SK-N-SH treated with all-trans-retinoic acid at 6 μM for 48 hours (cell line): Measurements from ENCODE around the gene CDH4.

ENCODE experiments used
- ATAC-seq: fragments of 200-7000 bp; cut with Tn5 transposase; 3 replicates; pipeline ENCODE4 v1.9.1; 2020; ENCODE audit warnings: mild to moderate bottlenecking, moderate library complexity
- ARNTL ChIP-seq: fragments of 450-650 bp; formaldehyde crosslinking; IDR thresholded peaks from 2 replicates; pipeline ENCODE4 v1.5.0; 2020; ENCODE audit warnings: low read depth, mild to moderate bottlenecking, moderate library complexity, borderline replicate concordance
- BACH2 ChIP-seq: fragments of 250-450 bp; sonication (Bioruptor Pico); IDR thresholded peaks from 2 replicates; pipeline ENCODE4 v1.9.0; 2021; ENCODE audit warnings: mild to moderate bottlenecking, borderline replicate concordance
- CSDC2 ChIP-seq: fragments of 250-450 bp; sonication (Bioruptor Pico); IDR thresholded peaks from 2 replicates; pipeline ENCODE4 v1.5.0; 2020; ENCODE audit warnings: mild to moderate bottlenecking, moderate library complexity
- ESRRG ChIP-seq: fragments of 250-450 bp; sonication (Bioruptor Pico); IDR thresholded peaks from 2 replicates; pipeline ENCODE4 v1.6.1; 2021; ENCODE audit warnings: mild to moderate bottlenecking
- GLIS3 ChIP-seq: fragments of 250-450 bp; sonication (Bioruptor Pico); IDR thresholded peaks from 2 replicates; pipeline ENCODE4 v1.5.0; 2020; ENCODE audit warnings: mild to moderate bottlenecking, moderate library complexity
- ISL1 ChIP-seq: fragments of 250-450 bp; sonication (Bioruptor Pico); IDR thresholded peaks from 2 replicates; pipeline ENCODE4 v2.1.2; 2022; ENCODE audit warnings: mild to moderate bottlenecking, moderate library complexity
- OSR1 ChIP-seq: fragments of 250-450 bp; sonication (Bioruptor Pico); IDR thresholded peaks from 2 replicates; pipeline ENCODE4 v1.8.0; 2022; ENCODE audit warnings: moderate library complexity, mild to moderate bottlenecking, inconsistent platforms
- POU6F1 ChIP-seq: fragments of 250-450 bp; sonication (Bioruptor Pico); IDR thresholded peaks from 2 replicates; pipeline ENCODE4 v1.8.0; 2021; ENCODE audit warnings: low read depth, mild to moderate bottlenecking, moderate library complexity, borderline replicate concordance
- PPARA ChIP-seq: fragments of 250-450 bp; sonication (Bioruptor Pico); IDR thresholded peaks from 2 replicates; pipeline ENCODE4 v1.5.0; 2020; ENCODE audit warnings: mild to moderate bottlenecking, borderline replicate concordance
- RARB ChIP-seq: fragments of 250-450 bp; sonication (Bioruptor Pico); IDR thresholded peaks from 2 replicates; pipeline ENCODE4 v1.8.0; 2021; ENCODE audit warnings: mild to moderate bottlenecking, moderate library complexity
- SNAI2 ChIP-seq: fragments of 250-450 bp; sonication (Bioruptor Pico); IDR thresholded peaks from 2 replicates; pipeline ENCODE4 v1.5.0; 2020; ENCODE audit warnings: mild to moderate bottlenecking, moderate library complexity
- TCF4 ChIP-seq: fragments of 250-450 bp; sonication (Bioruptor Pico); IDR thresholded peaks from 2 replicates; pipeline ENCODE4 v1.8.0; 2021; ENCODE audit warnings: mild to moderate bottlenecking, moderate library complexity, borderline replicate concordance
- TOX ChIP-seq: fragments of 250-450 bp; sonication (Bioruptor Pico); IDR thresholded peaks from 2 replicates; pipeline ENCODE4 v1.8.0; 2021; ENCODE audit warnings: mild to moderate bottlenecking, moderate library complexity, borderline replicate concordance
- ZC3H10 ChIP-seq: fragments of 250-450 bp; sonication (Bioruptor Pico); IDR thresholded peaks from 2 replicates; pipeline ENCODE4 v1.5.1; 2021; ENCODE audit warnings: mild to moderate bottlenecking, moderate library complexity
- ZFP3 ChIP-seq: fragments of 250-450 bp; sonication (Bioruptor Pico); IDR thresholded peaks from 2 replicates; pipeline ENCODE4 v1.5.0; 2020; ENCODE audit warnings: mild to moderate bottlenecking, moderate library complexity
- ZNF565 ChIP-seq: fragments of 450-650 bp; formaldehyde crosslinking; conservative IDR thresholded peaks from 2 replicates; pipeline ENCODE4 v1.5.0; 2020; ENCODE audit warnings: low read depth, mild to moderate bottlenecking, moderate library complexity
- ZNF70 ChIP-seq: fragments of 450-650 bp; formaldehyde crosslinking; IDR thresholded peaks from 2 replicates; pipeline ENCODE4 v1.5.0; 2020; ENCODE audit warnings: mild to moderate bottlenecking, moderate library complexity
- ZNF8 ChIP-seq: fragments of 450-650 bp; formaldehyde crosslinking; IDR thresholded peaks from 2 replicates; pipeline ENCODE4 v1.5.0; 2020; ENCODE audit warnings: mild to moderate bottlenecking, moderate library complexity
- TF ChIP-seq, protein P1 (sequence below): fragments of 250-450 bp; sonication (Bioruptor Pico); IDR thresholded peaks from 2 replicates; pipeline ENCODE4 v1.5.1; 2021; ENCODE audit warnings: mild to moderate bottlenecking, moderate library complexity
- TF ChIP-seq, protein P2 (sequence below): fragments of 250-450 bp; sonication (Bioruptor Pico); IDR thresholded peaks from 2 replicates; pipeline ENCODE4 v1.5.1; 2020; ENCODE audit warnings: low read depth, mild to moderate bottlenecking, moderate library complexity
- TF ChIP-seq, protein P3 (sequence below): fragments of 250-450 bp; sonication (Bioruptor Pico); IDR thresholded peaks from 2 replicates; pipeline ENCODE4 v1.5.0; 2020; ENCODE audit warnings: mild to moderate bottlenecking, moderate library complexity

The CDH4 gene

DNA sequence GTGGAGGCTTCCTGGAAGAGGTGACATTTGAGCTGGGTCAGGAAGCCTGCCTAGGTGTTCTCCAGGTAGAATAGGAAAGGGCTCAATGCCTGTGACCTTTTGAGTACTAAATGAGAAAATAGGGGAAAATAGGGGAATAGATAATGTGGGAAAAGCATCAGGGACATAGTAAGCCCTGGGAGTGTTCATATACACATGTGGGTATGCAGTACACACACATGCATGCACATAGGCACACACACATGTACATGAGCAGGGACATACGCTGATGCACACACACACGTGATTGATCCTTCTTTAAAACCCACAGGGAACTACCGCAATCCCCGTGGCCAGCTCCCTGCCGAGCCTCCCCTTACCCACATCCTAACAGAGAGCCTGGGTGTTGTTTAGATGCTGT lies 351.7 kb downstream of the CDH4 start:
- no peak for ATAC-seq
- TF ChIP-seq ZNF8 (CRISPR knock-in tag) (no peak), ZC3H10 (CRISPR knock-in tag) (no peak), PPARA (CRISPR knock-in tag) (no peak), ISL1 (CRISPR knock-in tag) (no peak), ARNTL (CRISPR knock-in tag) (no peak), TOX (CRISPR knock-in tag) (no peak), OSR1 (no peak), GLIS3 (CRISPR knock-in tag) (no peak), POU6F1 (CRISPR knock-in tag) (no peak), BACH2 (CRISPR knock-in tag) (no peak), CSDC2 (CRISPR knock-in tag) (no peak), RARB (CRISPR knock-in tag) (no peak), ESRRG (CRISPR knock-in tag) (no peak)
- TF ChIP-seq, protein P1, sequence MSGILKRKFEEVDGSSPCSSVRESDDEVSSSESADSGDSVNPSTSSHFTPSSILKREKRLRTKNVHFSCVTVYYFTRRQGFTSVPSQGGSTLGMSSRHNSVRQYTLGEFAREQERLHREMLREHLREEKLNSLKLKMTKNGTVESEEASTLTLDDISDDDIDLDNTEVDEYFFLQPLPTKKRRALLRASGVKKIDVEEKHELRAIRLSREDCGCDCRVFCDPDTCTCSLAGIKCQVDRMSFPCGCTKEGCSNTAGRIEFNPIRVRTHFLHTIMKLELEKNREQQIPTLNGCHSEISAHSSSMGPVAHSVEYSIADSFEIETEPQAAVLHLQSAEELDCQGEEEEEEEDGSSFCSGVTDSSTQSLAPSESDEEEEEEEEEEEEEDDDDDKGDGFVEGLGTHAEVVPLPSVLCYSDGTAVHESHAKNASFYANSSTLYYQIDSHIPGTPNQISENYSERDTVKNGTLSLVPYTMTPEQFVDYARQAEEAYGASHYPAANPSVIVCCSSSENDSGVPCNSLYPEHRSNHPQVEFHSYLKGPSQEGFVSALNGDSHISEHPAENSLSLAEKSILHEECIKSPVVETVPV (CRISPR knock-in tag), result no peak
- TF ChIP-seq, protein P2, sequence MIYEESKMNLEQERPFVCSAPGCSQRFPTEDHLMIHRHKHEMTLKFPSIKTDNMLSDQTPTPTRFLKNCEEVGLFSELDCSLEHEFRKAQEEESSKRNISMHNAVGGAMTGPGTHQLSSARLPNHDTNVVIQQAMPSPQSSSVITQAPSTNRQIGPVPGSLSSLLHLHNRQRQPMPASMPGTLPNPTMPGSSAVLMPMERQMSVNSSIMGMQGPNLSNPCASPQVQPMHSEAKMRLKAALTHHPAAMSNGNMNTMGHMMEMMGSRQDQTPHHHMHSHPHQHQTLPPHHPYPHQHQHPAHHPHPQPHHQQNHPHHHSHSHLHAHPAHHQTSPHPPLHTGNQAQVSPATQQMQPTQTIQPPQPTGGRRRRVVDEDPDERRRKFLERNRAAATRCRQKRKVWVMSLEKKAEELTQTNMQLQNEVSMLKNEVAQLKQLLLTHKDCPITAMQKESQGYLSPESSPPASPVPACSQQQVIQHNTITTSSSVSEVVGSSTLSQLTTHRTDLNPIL (CRISPR knock-in tag), result no peak
- TF ChIP-seq, protein P3, sequence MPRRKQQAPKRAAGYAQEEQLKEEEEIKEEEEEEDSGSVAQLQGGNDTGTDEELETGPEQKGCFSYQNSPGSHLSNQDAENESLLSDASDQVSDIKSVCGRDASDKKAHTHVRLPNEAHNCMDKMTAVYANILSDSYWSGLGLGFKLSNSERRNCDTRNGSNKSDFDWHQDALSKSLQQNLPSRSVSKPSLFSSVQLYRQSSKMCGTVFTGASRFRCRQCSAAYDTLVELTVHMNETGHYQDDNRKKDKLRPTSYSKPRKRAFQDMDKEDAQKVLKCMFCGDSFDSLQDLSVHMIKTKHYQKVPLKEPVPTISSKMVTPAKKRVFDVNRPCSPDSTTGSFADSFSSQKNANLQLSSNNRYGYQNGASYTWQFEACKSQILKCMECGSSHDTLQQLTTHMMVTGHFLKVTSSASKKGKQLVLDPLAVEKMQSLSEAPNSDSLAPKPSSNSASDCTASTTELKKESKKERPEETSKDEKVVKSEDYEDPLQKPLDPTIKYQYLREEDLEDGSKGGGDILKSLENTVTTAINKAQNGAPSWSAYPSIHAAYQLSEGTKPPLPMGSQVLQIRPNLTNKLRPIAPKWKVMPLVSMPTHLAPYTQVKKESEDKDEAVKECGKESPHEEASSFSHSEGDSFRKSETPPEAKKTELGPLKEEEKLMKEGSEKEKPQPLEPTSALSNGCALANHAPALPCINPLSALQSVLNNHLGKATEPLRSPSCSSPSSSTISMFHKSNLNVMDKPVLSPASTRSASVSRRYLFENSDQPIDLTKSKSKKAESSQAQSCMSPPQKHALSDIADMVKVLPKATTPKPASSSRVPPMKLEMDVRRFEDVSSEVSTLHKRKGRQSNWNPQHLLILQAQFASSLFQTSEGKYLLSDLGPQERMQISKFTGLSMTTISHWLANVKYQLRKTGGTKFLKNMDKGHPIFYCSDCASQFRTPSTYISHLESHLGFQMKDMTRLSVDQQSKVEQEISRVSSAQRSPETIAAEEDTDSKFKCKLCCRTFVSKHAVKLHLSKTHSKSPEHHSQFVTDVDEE (CRISPR knock-in tag), result no peak

DNA sequence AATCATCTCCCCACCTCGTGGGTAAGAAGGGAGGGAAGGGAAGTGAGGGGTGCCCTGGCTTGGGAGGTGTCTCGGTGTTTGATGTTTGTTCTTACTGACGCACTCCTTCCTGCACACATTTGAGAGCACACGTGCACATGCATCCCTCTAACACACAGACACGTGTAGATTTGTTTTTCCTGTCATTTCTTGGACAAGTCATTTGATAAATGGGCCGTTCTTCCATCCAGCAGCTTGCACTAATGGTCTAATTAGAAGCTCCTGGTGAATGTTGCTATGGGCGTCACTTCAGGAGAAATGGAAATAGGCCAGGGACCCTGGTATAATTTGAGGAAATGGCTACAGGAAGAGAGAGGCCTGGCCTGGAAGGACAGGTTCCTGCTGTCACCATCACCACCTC lies 352.5 kb downstream of the CDH4 start:
- TF ChIP-seq, protein P1 (CRISPR knock-in tag), result no peak
- TF ChIP-seq ZNF70 (CRISPR knock-in tag) (no peak), GLIS3 (CRISPR knock-in tag) (no peak), ZNF565 (CRISPR knock-in tag) (no peak), BACH2 (CRISPR knock-in tag) (no peak), SNAI2 (CRISPR knock-in tag) (no peak), ZFP3 (CRISPR knock-in tag) (no peak), TCF4 (CRISPR knock-in tag) (no peak), ZC3H10 (CRISPR knock-in tag) (no peak), OSR1 (no peak), PPARA (CRISPR knock-in tag) (no peak)
- no peak for ATAC-seq

DNA sequence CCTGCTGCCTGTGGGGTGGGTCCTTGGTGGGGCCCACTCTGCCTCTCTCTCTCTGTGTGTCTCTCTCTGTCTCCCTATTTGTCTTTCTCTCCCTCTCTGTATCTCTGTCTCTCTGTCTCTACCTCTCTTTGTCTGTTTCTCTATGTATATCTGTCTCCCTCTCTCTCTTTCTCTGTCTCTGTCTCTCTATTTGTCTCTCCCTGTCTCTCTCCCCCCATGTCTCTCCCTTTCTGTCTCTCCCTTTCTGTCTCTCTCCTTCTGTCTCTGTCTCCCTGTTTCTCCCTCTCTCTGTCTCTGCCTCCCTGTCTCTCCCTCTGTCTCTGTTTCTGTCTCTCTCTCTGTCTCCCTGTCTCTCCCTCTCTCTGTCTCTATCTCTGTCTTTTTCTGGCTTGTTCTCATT lies 353.2 kb downstream of the CDH4 start:
- no peak for ATAC-seq

More for the DNA sequence above, 353.2 kb downstream of the CDH4 start:
- TF ChIP-seq SNAI2 (CRISPR knock-in tag) (no peak), OSR1 (no peak)
